Measurements from ENCODE around the gene MCF2L. TPM values are rescaled to one million over a fixed set of nuclear protein-coding genes. Genes with fewer than 3 reads are reported as not detected.

The MCF2L gene
- total and polyA plus RNA-seq, 4 donors, result 46.3 to 136 (median 92.0) TPM

GRCh38 chr13:113139577-113139976, 170.6 kb downstream of the MCF2L start:
- no CpG with 5 or more reads among the region's 5 CpGs for WGBS (ENCODE audit: insufficient coverage)
- Histone ChIP-seq H3K4me1 (ENCODE audit: control insufficient read depth, insufficient read depth, low read length) (no peaks in the 10 kb centered on the region), H3K27me3 (ENCODE audit: control insufficient read depth, insufficient read depth, low read length) (no peaks in the 10 kb centered on the region), H3K4me3 (ENCODE audit: low read depth, low read length) (no peak overlapping the region), H3K27ac (ENCODE audit: low read depth, low read length) (no peak overlapping the region), H3K9me3 (ENCODE audit: control insufficient read depth, insufficient read depth, low read length) (no peaks in the 10 kb centered on the region), H3K36me3 (ENCODE audit: control insufficient read depth, insufficient read depth, low read length) (peaks cover 7% of the 10 kb centered on the region)
- DNase-seq (ENCODE audit: low read depth in 4 of 6, low spot score in 6 of 6), result no peak

GRCh38 chr13:113140677-113141600, 171.9 kb downstream of the MCF2L start:
- Histone ChIP-seq H3K27ac (ENCODE audit: low read depth, low read length) (no peak overlapping the region), H3K4me1 (ENCODE audit: control insufficient read depth, insufficient read depth, low read length) (no peaks in the 10 kb centered on the region), H3K27me3 (ENCODE audit: control insufficient read depth, insufficient read depth, low read length) (no peaks in the 10 kb centered on the region), H3K36me3 (ENCODE audit: control insufficient read depth, insufficient read depth, low read length) (peaks cover 7% of the 10 kb centered on the region), H3K4me3 (ENCODE audit: low read depth, low read length) (no peak overlapping the region), H3K9me3 (ENCODE audit: control insufficient read depth, insufficient read depth, low read length) (no peaks in the 10 kb centered on the region)
- DNase-seq (ENCODE audit: low read depth in 4 of 6, low spot score in 6 of 6), result no peak
- WGBS (ENCODE audit: insufficient coverage), result 90% methylated on average over 26 of the region's 26 CpGs

GRCh38 chr13:113141601-113141970, 172.6 kb downstream of the MCF2L start:
- peaks cover 7% of the 10 kb centered on the region for H3K36me3 ChIP-seq (ENCODE audit: control insufficient read depth, insufficient read depth, low read length)
- H3K9me3 ChIP-seq (ENCODE audit: control insufficient read depth, insufficient read depth, low read length), result no peaks in the 10 kb centered on the region
- no peak overlapping the region for H3K4me3 ChIP-seq (ENCODE audit: low read depth, low read length)
- no peaks in the 10 kb centered on the region for H3K4me1 ChIP-seq (ENCODE audit: control insufficient read depth, insufficient read depth, low read length)
- no peaks in the 10 kb centered on the region for H3K27me3 ChIP-seq (ENCODE audit: control insufficient read depth, insufficient read depth, low read length)
- no peak overlapping the region for H3K27ac ChIP-seq (ENCODE audit: low read depth, low read length)
- WGBS (ENCODE audit: insufficient coverage), result 95% methylated on average over 18 of the region's 18 CpGs
- no peak for DNase-seq (ENCODE audit: low read depth in 4 of 6, low spot score in 6 of 6)

- no peak for DNase-seq (ENCODE audit: low read depth in 4 of 6, low spot score in 6 of 6)
- no peaks in the 10 kb centered on the region for H3K4me1 ChIP-seq (ENCODE audit: control insufficient read depth, insufficient read depth, low read length)
- H3K27ac ChIP-seq (ENCODE audit: low read depth, low read length), result no peak overlapping the region
- H3K9me3 ChIP-seq (ENCODE audit: control insufficient read depth, insufficient read depth, low read length), result no peaks in the 10 kb centered on the region
- H3K36me3 ChIP-seq (ENCODE audit: control insufficient read depth, insufficient read depth, low read length), result peaks cover 7% of the 10 kb centered on the region
- no peak overlapping the region for H3K4me3 ChIP-seq (ENCODE audit: low read depth, low read length)
- WGBS (ENCODE audit: insufficient coverage), result 75% methylated on average over 6 of the region's 7 CpGs
- H3K27me3 ChIP-seq (ENCODE audit: control insufficient read depth, insufficient read depth, low read length), result no peaks in the 10 kb centered on the region
Observed at GRCh38 chr13:113142876-113143275, 173.9 kb downstream of the MCF2L start.

- Histone ChIP-seq H3K9me3 (ENCODE audit: control insufficient read depth, insufficient read depth, low read length) (no peaks in the 10 kb centered on the region), H3K36me3 (ENCODE audit: control insufficient read depth, insufficient read depth, low read length) (peaks cover 7% of the 10 kb centered on the region), H3K27ac (ENCODE audit: low read depth, low read length) (no peak overlapping the region), H3K4me1 (ENCODE audit: control insufficient read depth, insufficient read depth, low read length) (no peaks in the 10 kb centered on the region), H3K4me3 (ENCODE audit: low read depth, low read length) (no peak overlapping the region), H3K27me3 (ENCODE audit: control insufficient read depth, insufficient read depth, low read length) (no peaks in the 10 kb centered on the region)
- DNase-seq (ENCODE audit: low read depth in 4 of 6, low spot score in 6 of 6), result no peak
- 74% methylated on average over 39 of the region's 39 CpGs for WGBS (ENCODE audit: insufficient coverage)
Observed at GRCh38 chr13:113143466-113144254, 174.6 kb downstream of the MCF2L start.

- H3K36me3 ChIP-seq (ENCODE audit: control insufficient read depth, insufficient read depth, low read length), result peaks cover 7% of the 10 kb centered on the region
- H3K4me1 ChIP-seq (ENCODE audit: control insufficient read depth, insufficient read depth, low read length), result no peaks in the 10 kb centered on the region
- 53% methylated on average over 3 of the region's 12 CpGs for WGBS (ENCODE audit: insufficient coverage)
- H3K27me3 ChIP-seq (ENCODE audit: control insufficient read depth, insufficient read depth, low read length), result no peaks in the 10 kb centered on the region
- no peak for DNase-seq (ENCODE audit: low read depth in 4 of 6, low spot score in 6 of 6)
- H3K9me3 ChIP-seq (ENCODE audit: control insufficient read depth, insufficient read depth, low read length), result no peaks in the 10 kb centered on the region
- H3K4me3 ChIP-seq (ENCODE audit: low read depth, low read length), result no peak overlapping the region
- no peak overlapping the region for H3K27ac ChIP-seq (ENCODE audit: low read depth, low read length)
Observed at GRCh38 chr13:113144255-113144629, 175.2 kb downstream of the MCF2L start.

- DNase-seq (ENCODE audit: low read depth in 4 of 6, low spot score in 6 of 6), result no peak
- WGBS (ENCODE audit: insufficient coverage), result 80% methylated on average over 6 of the region's 12 CpGs
- no peaks in the 10 kb centered on the region for H3K4me1 ChIP-seq (ENCODE audit: control insufficient read depth, insufficient read depth, low read length)
- H3K9me3 ChIP-seq (ENCODE audit: control insufficient read depth, insufficient read depth, low read length), result no peaks in the 10 kb centered on the region
- no peak overlapping the region for H3K27ac ChIP-seq (ENCODE audit: low read depth, low read length)
- H3K4me3 ChIP-seq (ENCODE audit: low read depth, low read length), result no peak overlapping the region
- peaks cover 14% of the 10 kb centered on the region for H3K36me3 ChIP-seq (ENCODE audit: control insufficient read depth, insufficient read depth, low read length)
- no peaks in the 10 kb centered on the region for H3K27me3 ChIP-seq (ENCODE audit: control insufficient read depth, insufficient read depth, low read length)
Observed at GRCh38 chr13:113145496-113145895, 176.5 kb downstream of the MCF2L start.

GRCh38 chr13:113145911-113146598, 177.0 kb downstream of the MCF2L start:
- WGBS (ENCODE audit: insufficient coverage), result 94% methylated on average over 8 of the region's 15 CpGs
- DNase-seq (ENCODE audit: low read depth in 4 of 6, low spot score in 6 of 6), result no peak
- H3K27me3 ChIP-seq (ENCODE audit: control insufficient read depth, insufficient read depth, low read length), result no peaks in the 10 kb centered on the region
- peaks cover 12% of the 10 kb centered on the region for H3K36me3 ChIP-seq (ENCODE audit: control insufficient read depth, insufficient read depth, low read length)
- H3K27ac ChIP-seq (ENCODE audit: low read depth, low read length), result no peak overlapping the region
- H3K4me3 ChIP-seq (ENCODE audit: low read depth, low read length), result no peak overlapping the region
- H3K4me1 ChIP-seq (ENCODE audit: control insufficient read depth, insufficient read depth, low read length), result no peaks in the 10 kb centered on the region
- no peaks in the 10 kb centered on the region for H3K9me3 ChIP-seq (ENCODE audit: control insufficient read depth, insufficient read depth, low read length)

GRCh38 chr13:113146750-113147149, 177.7 kb downstream of the MCF2L start:
- no peak overlapping the region for H3K4me3 ChIP-seq (ENCODE audit: low read depth, low read length)
- no peaks in the 10 kb centered on the region for H3K27me3 ChIP-seq (ENCODE audit: control insufficient read depth, insufficient read depth, low read length)
- WGBS (ENCODE audit: insufficient coverage), result 79% methylated on average over 9 of the region's 9 CpGs
- no peak for DNase-seq (ENCODE audit: low read depth in 4 of 6, low spot score in 6 of 6)
- peaks cover 7% of the 10 kb centered on the region for H3K36me3 ChIP-seq (ENCODE audit: control insufficient read depth, insufficient read depth, low read length)
- H3K4me1 ChIP-seq (ENCODE audit: control insufficient read depth, insufficient read depth, low read length), result peaks cover 3% of the 10 kb centered on the region
- no peak overlapping the region for H3K27ac ChIP-seq (ENCODE audit: low read depth, low read length)
- H3K9me3 ChIP-seq (ENCODE audit: control insufficient read depth, insufficient read depth, low read length), result no peaks in the 10 kb centered on the region
